Neural cell (in vitro differentiated cells): ENCODE measurements around the gene BEND7.

Experiments used
- EZH2 ChIP-seq: fragments of 200-600, 300-800 bp; shearing (Covaris generic), sonication (generic); IDR thresholded peaks from 2 replicates; pipeline ENCODE4 v1.6.1; 2014; ENCODE audit warnings: antibody characterized with exemption, low read length, borderline replicate concordance, mild to moderate bottlenecking; ENCODE audit not compliant: insufficient read depth, poor library complexity, severe bottlenecking
- SMC3 ChIP-seq: fragments of 450-650 bp; conservative IDR thresholded peaks from 2 replicates; pipeline ENCODE4 v1.6.1; 2014; ENCODE audit warnings: antibody characterized with exemption, mild to moderate bottlenecking, moderate library complexity; ENCODE audit not compliant: poor library complexity
- TAF1 ChIP-seq: IDR thresholded peaks from 2 replicates; pipeline ENCODE4 v1.6.1; 2012; ENCODE audit warnings: low read depth
- TF ChIP-seq, protein P1 (sequence below): fragments of 450-650 bp; IDR thresholded peaks from 2 replicates; pipeline ENCODE4 v1.5.1; 2014; ENCODE audit warnings: antibody characterized with exemption, mild to moderate bottlenecking, moderate library complexity; ENCODE audit not compliant: poor library complexity, severe bottlenecking
- TF ChIP-seq, protein P2 (sequence below): IDR thresholded peaks from 2 replicates; pipeline ENCODE4 v1.6.1; 2012; ENCODE audit warnings: borderline replicate concordance

DNA sequence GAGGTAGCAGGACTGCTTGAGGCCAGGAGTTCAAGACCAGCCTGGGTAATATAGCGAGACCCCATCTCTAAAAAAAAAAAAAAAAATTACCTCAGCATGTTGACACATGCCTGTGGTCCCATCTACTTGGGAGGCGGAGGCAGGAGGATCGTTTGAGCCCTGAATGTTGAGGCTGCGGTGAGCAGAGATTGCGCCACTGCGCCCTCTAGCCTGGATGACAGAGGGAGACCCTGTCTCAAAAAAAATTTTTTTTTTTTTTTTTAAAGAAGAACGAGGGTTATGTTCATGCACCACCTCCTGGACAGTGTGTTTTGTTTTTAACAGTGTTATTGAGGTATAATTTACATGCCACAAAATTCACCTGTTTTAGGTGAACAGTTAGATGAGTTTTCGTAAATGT is 129.6 kb downstream of the BEND7 start:
- TF ChIP-seq, protein P1, sequence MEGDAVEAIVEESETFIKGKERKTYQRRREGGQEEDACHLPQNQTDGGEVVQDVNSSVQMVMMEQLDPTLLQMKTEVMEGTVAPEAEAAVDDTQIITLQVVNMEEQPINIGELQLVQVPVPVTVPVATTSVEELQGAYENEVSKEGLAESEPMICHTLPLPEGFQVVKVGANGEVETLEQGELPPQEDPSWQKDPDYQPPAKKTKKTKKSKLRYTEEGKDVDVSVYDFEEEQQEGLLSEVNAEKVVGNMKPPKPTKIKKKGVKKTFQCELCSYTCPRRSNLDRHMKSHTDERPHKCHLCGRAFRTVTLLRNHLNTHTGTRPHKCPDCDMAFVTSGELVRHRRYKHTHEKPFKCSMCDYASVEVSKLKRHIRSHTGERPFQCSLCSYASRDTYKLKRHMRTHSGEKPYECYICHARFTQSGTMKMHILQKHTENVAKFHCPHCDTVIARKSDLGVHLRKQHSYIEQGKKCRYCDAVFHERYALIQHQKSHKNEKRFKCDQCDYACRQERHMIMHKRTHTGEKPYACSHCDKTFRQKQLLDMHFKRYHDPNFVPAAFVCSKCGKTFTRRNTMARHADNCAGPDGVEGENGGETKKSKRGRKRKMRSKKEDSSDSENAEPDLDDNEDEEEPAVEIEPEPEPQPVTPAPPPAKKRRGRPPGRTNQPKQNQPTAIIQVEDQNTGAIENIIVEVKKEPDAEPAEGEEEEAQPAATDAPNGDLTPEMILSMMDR: no peak
- TF ChIP-seq SMC3: no peak
- no peak for TF ChIP-seq TAF1
- TF ChIP-seq, protein P2, sequence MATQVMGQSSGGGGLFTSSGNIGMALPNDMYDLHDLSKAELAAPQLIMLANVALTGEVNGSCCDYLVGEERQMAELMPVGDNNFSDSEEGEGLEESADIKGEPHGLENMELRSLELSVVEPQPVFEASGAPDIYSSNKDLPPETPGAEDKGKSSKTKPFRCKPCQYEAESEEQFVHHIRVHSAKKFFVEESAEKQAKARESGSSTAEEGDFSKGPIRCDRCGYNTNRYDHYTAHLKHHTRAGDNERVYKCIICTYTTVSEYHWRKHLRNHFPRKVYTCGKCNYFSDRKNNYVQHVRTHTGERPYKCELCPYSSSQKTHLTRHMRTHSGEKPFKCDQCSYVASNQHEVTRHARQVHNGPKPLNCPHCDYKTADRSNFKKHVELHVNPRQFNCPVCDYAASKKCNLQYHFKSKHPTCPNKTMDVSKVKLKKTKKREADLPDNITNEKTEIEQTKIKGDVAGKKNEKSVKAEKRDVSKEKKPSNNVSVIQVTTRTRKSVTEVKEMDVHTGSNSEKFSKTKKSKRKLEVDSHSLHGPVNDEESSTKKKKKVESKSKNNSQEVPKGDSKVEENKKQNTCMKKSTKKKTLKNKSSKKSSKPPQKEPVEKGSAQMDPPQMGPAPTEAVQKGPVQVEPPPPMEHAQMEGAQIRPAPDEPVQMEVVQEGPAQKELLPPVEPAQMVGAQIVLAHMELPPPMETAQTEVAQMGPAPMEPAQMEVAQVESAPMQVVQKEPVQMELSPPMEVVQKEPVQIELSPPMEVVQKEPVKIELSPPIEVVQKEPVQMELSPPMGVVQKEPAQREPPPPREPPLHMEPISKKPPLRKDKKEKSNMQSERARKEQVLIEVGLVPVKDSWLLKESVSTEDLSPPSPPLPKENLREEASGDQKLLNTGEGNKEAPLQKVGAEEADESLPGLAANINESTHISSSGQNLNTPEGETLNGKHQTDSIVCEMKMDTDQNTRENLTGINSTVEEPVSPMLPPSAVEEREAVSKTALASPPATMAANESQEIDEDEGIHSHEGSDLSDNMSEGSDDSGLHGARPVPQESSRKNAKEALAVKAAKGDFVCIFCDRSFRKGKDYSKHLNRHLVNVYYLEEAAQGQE: no peak
- no peak for TF ChIP-seq EZH2
